GM21367 (cell line): ENCODE measurements around the gene SSBP3.

Source experiments
- ATAC-seq: cut with Tn5 transposase; IDR thresholded peaks from one replicate; pipeline ENCODE4 v1.9.1; 2021; ENCODE audit not compliant: unreplicated experiment

The SSBP3 gene

GRCh38 chr1:54289712-54290233 lies 116.4 kb downstream of the SSBP3 start:
- ATAC-seq: no peak

DNA sequence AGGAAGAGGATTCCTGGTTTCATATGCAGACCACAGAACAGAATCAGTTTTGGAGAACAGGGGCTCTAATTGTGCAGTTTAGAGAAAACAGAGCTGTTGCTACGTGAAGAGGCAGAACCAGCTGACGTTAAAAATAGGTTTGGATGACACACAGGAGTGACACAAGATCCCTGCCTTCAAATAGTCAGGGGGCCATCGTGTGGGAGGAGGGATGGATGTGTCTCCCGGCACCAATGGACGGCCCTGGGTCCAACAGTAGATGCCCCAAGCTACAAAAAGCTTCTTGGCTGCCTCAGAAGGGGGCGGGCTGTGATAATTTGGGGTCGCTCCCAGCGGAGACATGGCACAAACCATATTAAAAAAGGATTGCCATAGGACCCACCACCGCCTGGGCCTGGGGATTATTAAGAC lies 118.4 kb downstream of the SSBP3 start:
- no peak for ATAC-seq

DNA sequence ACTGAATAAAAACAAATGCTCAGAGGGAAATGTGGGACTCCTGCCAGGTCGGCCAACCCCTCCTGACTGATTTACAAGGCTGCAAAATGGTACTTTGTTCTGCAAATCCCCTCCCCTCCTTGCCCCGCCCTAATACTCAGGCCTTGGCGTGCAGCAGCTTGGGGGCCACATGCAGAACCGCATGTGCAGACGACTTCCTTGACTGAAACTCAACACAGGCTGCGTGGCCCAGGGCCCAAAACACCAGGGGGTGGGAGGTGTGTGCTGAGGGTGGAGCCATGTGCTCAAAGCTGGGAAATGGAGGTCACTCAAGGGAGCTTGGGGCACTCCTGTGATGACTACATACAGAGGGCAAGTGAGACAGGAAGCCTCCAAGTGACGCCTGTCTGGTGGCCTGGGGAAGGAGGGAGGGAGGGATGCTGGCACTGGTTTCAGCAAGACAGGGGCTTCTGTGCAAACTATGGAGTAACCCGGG lies 119.0 kb downstream of the SSBP3 start:
- no peak for ATAC-seq

DNA sequence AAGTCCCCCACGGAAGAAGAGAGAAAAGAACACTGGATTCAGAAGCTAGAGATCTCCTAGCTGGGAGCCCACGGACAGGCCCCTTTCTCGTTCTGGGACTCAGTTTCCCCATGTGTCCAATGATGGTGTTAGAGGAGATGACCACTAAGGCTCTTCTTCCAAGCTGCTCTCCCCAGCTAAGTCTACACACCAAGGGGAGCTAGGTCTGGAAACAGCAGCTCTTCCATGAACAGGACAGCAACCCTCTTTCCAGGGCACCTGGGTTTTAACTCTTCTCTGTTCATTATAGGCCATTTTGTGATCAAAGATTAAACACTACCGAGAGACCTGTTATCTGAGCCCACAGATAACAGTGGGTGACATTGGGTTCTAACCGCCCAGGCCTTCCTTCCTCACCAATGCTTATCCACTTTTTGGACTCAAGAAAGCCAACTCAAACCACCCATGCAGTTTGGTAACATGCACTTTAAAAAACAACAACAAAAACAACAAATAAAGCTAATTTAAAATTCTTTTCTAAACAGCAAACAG lies 120.3 kb downstream of the SSBP3 start:
- ATAC-seq: no peak

GRCh38 chr1:54284781-54285529 lies 121.2 kb downstream of the SSBP3 start:
- no peak for ATAC-seq

DNA sequence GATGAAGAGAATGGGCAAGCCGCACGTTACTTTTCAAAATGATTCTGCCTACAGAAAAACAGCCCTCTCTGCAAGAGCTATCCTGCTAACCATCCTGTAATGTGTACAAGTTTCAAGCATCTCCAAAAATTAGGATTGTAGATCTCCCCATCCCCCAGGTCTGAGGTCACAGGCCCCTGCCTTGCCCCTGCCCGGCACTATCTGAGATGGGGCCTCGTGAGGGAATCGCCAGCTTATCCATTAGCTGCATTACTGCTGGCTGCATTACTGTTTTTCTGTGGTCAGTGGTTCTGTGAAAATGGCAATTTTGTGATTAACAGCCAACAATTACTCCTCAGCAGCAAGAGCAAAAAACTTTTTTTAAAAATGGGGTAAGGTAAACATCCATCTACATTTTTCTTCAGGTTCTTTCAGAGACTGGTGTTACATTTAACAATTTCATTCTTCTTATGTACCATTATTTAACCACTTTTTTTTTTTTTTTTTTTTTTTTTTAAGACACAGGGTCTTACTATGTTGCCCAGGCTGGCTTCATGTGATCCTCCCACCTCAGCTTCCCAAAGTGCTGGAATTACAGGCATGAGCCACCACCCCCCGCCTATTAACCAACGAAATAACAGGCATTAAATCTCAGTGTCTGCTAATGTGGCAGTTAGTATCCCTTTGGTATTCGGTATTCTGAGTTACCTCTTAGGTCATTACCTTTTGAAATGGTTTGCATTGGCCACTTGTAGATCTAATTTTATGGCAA lies 122.4 kb downstream of the SSBP3 start:
- ATAC-seq: no peak

DNA sequence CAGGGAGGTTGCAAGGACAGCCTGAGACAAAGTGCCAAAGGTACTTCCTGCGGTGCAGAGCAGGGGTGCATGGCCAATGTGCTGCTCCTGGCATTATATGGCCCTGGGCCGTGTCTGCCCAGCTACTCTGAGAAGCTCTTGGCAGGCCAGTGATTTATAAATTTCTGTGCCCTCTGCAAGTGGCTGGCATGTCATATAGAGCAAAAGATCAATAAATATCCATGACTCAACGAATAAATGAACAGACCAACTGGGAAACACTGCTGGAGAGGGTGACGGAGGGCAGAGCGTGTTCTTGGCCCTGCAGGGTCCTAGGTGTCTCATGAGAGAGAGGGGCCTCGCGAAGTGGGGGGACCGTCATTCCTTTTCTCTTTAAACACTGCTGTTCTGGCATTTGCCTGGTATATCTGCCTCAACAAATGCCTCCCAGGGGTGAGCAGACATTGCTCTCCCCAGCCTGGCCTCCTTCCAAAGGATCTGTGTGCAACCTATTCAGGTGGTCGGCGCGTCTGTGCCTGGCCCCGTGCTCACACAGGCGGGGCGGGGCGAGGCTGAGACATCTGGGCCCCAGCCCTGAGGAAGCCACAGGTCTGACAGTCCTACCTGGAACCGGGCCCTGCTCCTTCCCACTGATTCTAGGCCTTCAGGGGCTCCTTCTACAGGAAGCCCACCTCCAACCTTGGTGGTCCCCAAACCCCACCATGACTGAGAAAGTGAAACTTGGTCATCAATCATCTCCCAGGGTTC lies 123.9 kb downstream of the SSBP3 start:
- no peak for ATAC-seq

GRCh38 chr1:54280651-54281050 lies 125.5 kb downstream of the SSBP3 start:
- no peak for ATAC-seq

DNA sequence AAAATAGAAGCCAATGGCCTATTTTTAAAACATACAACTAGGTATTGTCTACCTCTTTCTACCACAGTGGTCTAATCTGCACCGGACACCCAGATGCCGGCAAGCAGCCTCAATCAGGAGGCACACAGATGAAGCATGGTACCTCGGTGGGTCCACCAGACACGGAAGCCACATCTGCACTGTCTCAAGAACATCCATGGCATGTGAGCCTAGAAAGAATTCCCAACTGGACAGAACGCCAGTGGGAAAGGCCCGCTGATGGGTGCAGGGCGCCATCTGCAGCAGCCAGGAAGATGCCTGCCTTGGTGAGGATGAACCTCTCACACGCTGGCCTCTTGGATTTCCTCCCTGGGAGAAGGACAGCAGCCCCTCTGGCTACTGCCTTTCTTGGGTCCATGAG lies 126.7 kb downstream of the SSBP3 start:
- ATAC-seq: no peak

GRCh38 chr1:54278941-54279422 lies 127.2 kb downstream of the SSBP3 start:
- no peak for ATAC-seq

DNA sequence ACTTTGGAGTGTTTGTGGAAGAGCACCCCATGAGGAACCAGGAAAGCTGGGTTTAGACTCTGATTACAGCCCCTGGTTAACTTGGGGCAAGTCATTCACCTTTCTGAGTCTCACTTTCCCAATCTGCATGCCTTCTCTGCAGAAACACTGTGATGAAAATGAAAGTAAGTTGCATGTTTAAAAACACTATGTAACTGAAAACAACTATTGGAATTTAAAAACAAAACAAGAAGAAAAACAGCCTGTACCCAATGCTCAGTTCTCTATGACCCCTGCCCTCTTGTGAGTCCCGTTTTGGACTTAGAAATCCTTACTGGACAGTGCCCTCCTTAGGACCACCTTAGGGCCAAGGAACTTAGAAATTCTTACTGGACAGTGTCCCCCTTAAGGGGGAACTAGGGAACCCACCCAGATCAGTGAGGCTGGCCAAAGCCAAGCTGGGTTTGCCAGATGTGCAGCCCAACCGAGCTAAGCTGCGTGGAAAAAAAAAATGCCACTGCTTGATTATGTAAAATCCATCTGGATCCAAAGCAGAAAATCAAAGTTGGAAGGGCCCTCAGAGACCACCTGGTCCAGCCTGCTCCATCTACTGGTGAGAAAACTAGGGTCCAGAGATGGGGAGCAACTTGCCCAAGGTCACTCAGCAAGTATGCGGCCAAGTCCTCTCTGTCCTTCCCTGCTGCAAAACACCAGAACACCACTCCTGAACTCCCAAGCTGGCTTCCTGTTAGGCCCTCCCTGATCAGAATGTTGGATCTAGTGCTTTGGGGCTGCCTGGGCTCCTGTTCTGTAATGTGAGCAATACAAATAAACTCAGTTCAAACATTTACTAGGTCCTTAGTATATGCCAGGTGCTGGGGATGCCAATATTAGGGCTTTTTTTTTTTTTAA lies 128.5 kb downstream of the SSBP3 start:
- no peak for ATAC-seq

- no peak for ATAC-seq
These were observed 129.4 kb downstream of the SSBP3 start for GRCh38 chr1:54276617-54277450.

DNA sequence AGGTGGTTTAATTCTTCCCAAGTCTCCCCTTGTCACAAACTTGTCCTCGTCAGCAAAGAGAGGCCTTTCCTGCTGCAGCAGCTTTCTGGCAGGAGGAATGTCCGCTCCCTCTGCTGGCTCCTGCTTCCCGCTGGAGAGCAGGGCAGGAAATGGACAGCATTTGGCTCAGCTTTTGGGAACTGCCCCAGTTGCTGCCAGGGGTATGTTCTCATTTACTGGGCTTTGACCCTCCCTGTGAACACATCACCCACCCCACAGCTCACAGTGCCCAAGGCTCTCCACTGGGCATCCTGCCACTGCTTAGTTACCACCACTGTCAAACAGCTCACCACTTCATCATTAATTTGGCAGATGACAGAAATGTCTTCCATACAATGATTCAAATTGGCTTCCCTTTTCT lies 130.8 kb downstream of the SSBP3 start:
- ATAC-seq: no peak

- ATAC-seq: no peak
These were observed 131.3 kb downstream of the SSBP3 start for GRCh38 chr1:54274881-54275280.

DNA sequence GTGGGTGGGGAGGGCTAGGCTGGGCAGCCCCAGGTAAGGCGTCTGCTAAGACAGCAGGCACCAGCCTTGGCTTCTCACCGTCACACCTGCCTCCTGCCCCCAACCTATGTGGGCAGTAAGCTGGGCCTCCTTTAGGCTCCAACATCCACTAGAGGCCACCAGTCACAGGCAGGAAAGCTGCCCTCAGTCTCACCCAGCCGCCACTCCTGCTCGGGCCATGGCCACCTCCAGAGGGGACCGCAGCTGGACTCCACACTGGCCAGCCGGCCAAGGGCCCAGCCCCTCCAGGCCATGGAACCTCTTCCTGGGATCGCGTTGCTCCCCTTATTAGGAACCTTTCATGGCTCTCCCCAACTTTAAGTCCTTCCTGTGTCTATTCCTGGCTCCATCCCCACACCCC lies 131.7 kb downstream of the SSBP3 start:
- ATAC-seq: no peak

DNA sequence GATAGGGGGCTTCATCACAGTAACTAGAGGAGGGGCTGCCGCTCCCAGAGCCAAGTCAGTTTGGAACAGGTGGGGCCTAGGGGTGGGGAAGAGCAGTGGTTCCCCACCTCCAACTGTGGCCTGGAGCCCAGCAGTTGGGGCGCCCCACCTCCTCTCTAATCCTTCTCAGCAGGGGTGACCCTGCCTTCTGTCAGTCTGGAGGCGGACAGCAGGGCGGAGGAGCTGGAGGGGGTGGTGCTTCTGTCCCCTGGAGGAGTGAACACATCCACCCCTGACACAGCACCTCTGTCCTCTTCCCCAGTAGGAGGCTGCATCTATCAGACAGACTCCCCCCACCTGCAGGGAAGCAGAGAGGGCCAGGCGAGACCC lies 132.4 kb downstream of the SSBP3 start:
- ATAC-seq: no peak

DNA sequence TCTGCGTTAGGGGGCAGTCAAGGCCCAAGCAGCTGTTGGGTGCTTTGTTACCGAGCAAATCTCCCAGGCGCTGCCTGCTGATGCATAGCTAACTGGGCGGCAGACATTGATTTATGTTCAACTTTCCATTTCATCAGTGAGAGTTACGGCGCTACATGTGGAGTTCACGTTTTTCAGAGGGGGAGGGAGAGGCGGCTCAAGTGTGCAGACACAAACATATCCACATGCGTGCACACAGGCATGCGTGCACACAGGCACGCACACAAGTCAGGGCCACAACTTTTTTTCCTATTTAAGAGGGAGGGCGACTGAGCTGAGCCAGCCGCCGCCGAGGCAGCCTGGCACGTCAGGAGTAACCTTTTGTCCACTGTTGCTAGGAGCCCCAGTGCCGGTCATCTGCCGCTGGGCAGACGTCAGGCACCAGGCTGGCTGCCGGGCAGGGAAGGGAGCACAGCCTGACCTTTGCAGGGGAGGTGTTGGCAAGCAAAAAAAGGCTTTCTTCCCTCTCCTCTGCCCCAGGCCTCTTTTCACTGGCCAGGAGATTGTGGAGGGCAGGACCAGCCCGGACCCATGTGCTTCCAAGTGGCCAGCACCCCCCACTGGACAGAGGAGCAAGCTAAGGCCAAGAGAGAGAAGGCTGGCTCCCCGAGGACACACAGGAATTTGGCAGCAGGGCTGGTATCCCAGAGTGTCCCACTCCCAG lies 133.0 kb downstream of the SSBP3 start:
- no peak for ATAC-seq

GRCh38 chr1:54272772-54273091 lies 133.5 kb downstream of the SSBP3 start:
- ATAC-seq: no peak

GRCh38 chr1:54272134-54272533 lies 134.1 kb downstream of the SSBP3 start:
- no peak for ATAC-seq
